Measurements from ENCODE around the gene NIBAN1. TPM values are rescaled to one million over a fixed set of nuclear protein-coding genes. Genes with fewer than 3 reads are reported as not detected.

NIBAN1 gene
- total RNA-seq: 13.5 and 13.8 TPM in 2 replicates

GRCh38 chr1:184974056-184974836, at the start of gene NIBAN1:
Gene NIBAN1, minus strand, starts transcription at chr1:184974508. Its CDS starts 152 bp downstream, at chr1:184974356.

Other genes starting within 250 kb of the NIBAN1 start
- gene EDEM3, start 219.7 kb downstream of the NIBAN1 start, total RNA-seq: 27.1 and 49.4 TPM in 2 replicates
- 9.2 and 15.9 TPM in 2 replicates for gene RNF2, start 71.0 kb upstream of the NIBAN1 start, total RNA-seq
- 5.2 and 11.0 TPM in 2 replicates for gene TRMT1L, start 182.4 kb upstream of the NIBAN1 start, total RNA-seq
- gene SWT1, start 182.7 kb upstream of the NIBAN1 start, total RNA-seq: 3.1 and 3.8 TPM in 2 replicates